Breast epithelium (tissue), 4 donors: ENCODE results near the gene KMO. TPM values are rescaled to one million over a fixed set of nuclear protein-coding genes. Genes with fewer than 3 reads are reported as not detected.

ENCODE experiments used
- DNase-seq, 2 donors: peaks; one replicate each; pipeline ENCODE4 v3.0.0-alpha.2; 2019; ENCODE audit warnings: low spot score in 2 of 2
- H3K27ac ChIP-seq, 2 donors: fragments of 200-600 bp; sonication (generic) in 1 of 2; one replicate each; pipeline ENCODE4 v1.5.1; 2016 to 2019; ENCODE audit warnings: mild to moderate bottlenecking in 1 of 2
- H3K27me3 ChIP-seq, 2 donors: fragments of 200-600 bp; sonication (generic) in 1 of 2; one replicate each; pipeline versions ENCODE4 v1.5.1 to v1.6.0; 2017 to 2019; ENCODE audit warnings: control low read depth in 1 of 2, mild to moderate bottlenecking in 1 of 2
- H3K36me3 ChIP-seq: fragments of 200-600 bp; one replicate; pipeline ENCODE4 v1.5.1; 2019
- H3K4me1 ChIP-seq, 2 donors: fragments of 200-600 bp; sonication (generic); one replicate each; pipeline ENCODE4 v1.5.1; 2016 to 2019; ENCODE audit warnings: control low read depth in 1 of 2
- H3K4me3 ChIP-seq, 3 donors: fragments of 200-600 bp; sonication (generic); 1 replicate in 2 of 3; 2 replicates in 1 of 3; pipeline ENCODE4 v1.5.1; 2016 to 2019; ENCODE audit warnings: mild to moderate bottlenecking in 3 of 3, moderate library complexity in 2 of 3
- H3K9me3 ChIP-seq, 2 donors: fragments of 200-600 bp; sonication (generic) in 1 of 2; one replicate each; pipeline ENCODE4 v1.5.1; 2016 to 2019; ENCODE audit warnings: control low read depth in 1 of 2
- POLR2A ChIP-seq: fragments of 450-650 bp; IDR thresholded peaks from one replicate; pipeline ENCODE4 v1.6.1; 2016; ENCODE audit warnings: antibody characterized with exemption, mild to moderate bottlenecking, moderate library complexity
- POLR2AphosphoS5 ChIP-seq, 3 donors: sonication (generic); formaldehyde crosslinking; IDR thresholded peaks; one replicate each; pipeline ENCODE4 v1.6.1; 2017; ENCODE audit warnings: antibody characterized with exemption in 3 of 3
- intact Hi-C: fragments of 100-400 bp; cut with DNase I; formaldehyde crosslinking; loops from one replicate; pipeline ENCODE4 v1.15.1; 2023; ENCODE audit warnings: low total_unique reads
- total RNA-seq, 3 donors: library from RNA; depleted of rRNA; stranded (reverse); fragments of >200 nt; gene quantifications; one replicate each; pipeline ENCODE4 v1.1.0, GENCODE V29; 2016
- TF ChIP-seq, protein P1 (sequence below), 3 donors: fragments of 450-650 bp; IDR thresholded peaks; one replicate each; pipeline ENCODE4 v1.5.1; 2016 to 2017; ENCODE audit warnings: antibody characterized with exemption in 3 of 3, mild to moderate bottlenecking in 3 of 3, moderate library complexity in 3 of 3

Gene KMO
- total RNA-seq, 3 donors from 2014 or later, result 1.1 to 4.3 (median 1.9) TPM

DNA sequence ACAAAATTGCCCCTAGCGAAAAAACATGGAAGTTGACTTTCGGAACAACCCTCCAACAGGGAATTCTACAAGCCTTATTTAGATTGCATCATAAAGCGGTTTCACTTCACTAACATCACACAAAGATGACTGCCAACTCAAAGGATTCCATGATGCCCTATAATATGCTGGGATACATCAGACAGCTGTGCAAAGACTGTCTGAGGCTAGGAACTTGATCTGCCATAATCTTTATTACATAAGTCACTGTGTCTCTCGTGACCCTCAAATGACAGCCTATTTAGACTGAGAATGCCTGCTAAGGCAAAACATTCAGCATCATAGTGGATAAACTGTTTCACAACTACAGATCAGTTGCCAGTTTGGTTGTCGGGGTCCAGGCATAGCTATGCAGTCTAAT, 36.4 kb upstream of the KMO start:
- H3K4me3 ChIP-seq, result no peak overlapping the region
- intact Hi-C loops, result no loop called here
- no peak overlapping the region for H3K27ac ChIP-seq
- H3K27me3 ChIP-seq, result no peaks in the 10 kb centered on the region
- H3K4me1 ChIP-seq, result no peaks in the 10 kb centered on the region
- TF ChIP-seq, protein P1, sequence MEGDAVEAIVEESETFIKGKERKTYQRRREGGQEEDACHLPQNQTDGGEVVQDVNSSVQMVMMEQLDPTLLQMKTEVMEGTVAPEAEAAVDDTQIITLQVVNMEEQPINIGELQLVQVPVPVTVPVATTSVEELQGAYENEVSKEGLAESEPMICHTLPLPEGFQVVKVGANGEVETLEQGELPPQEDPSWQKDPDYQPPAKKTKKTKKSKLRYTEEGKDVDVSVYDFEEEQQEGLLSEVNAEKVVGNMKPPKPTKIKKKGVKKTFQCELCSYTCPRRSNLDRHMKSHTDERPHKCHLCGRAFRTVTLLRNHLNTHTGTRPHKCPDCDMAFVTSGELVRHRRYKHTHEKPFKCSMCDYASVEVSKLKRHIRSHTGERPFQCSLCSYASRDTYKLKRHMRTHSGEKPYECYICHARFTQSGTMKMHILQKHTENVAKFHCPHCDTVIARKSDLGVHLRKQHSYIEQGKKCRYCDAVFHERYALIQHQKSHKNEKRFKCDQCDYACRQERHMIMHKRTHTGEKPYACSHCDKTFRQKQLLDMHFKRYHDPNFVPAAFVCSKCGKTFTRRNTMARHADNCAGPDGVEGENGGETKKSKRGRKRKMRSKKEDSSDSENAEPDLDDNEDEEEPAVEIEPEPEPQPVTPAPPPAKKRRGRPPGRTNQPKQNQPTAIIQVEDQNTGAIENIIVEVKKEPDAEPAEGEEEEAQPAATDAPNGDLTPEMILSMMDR (IDR thresholded peaks at IDR 0.05), result no peak
- TF ChIP-seq POLR2AphosphoS5 (IDR thresholded peaks at IDR 0.05) (no peak), POLR2A (no peak)
- no peaks in the 10 kb centered on the region for H3K9me3 ChIP-seq
- DNase-seq, result no peak
- H3K36me3 ChIP-seq, result no peaks in the 10 kb centered on the region

DNA sequence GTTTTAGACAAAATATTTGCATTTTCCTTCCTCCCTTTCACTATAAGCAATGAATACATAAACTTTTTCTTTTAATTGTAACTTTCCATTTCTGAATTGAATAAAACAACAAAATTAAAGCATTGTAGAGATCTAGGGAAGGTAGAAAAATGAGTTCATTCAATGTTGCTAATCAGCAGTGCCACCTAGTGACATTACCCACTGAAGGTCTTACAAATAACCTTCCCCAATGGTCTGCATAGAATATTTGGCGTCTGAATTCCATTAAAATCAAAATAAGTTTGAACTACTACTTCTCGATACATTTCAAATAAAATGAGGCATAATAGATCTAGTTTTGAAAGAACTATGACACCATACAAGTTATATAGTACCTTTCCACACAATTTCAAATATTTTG, 32.3 kb upstream of the KMO start:
- Histone ChIP-seq H3K9me3 (no peaks in the 10 kb centered on the region), H3K27me3 (no peaks in the 10 kb centered on the region), H3K4me3 (no peak overlapping the region), H3K4me1 (no peaks in the 10 kb centered on the region), H3K27ac (no peak overlapping the region), H3K36me3 (peaks cover 3% of the 10 kb centered on the region)
- no peak for DNase-seq
- TF ChIP-seq POLR2AphosphoS5 (IDR thresholded peaks at IDR 0.05), result no peak
- TF ChIP-seq, protein P1 (IDR thresholded peaks at IDR 0.05), result no peak
- no peak for TF ChIP-seq POLR2A
- intact Hi-C loops, result no loop called here

DNA sequence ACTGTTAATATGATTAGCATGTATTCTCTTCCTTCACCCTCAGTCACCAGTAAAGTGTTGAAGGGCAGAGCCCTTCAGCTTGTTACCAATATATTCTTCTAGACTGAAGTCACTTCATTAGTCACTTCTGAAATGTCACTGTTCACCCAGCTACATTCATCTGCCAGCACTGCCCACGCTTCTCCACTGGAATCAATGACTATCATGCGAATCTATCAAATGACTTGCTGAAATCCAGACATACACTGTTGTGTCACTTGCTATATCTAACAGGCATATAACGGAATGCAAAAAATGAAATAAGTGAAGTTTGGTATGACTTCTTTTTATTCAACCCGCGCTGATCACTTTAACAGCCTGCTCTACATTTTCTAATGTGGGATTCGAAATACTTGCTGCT, 28.7 kb upstream of the KMO start:
- intact Hi-C loops, result no loop called here

DNA sequence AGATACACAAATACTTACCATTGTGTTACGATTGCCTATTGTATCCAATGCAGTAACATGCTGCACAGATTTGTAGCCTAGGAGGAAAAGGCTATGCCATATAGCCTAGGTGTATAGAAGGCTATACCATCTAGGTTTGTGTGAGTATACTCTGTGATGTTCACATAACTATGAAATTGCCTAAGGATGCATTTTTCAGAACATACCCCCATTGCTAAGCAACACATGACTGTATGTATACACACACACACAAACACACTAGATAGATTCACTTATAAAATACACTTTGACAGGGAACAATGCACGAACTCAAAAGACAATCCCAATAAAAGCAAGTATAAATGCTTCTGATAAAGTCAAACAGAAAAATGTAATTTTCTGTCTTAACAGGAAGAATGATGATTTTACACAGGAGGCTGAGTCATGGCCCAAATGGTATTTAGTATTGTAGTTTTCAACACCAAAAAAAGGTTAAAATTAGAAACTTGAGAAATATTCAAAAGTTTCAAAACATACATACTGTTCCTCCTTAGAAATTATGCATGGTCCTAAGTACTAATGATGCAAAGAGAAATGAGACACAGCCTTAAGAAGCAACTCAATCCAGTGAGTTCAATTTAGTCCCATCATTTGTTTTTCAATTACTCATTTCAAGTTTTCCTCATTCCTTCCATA, 24.9 kb upstream of the KMO start:
- no peaks in the 10 kb centered on the region for H3K4me1 ChIP-seq
- TF ChIP-seq, protein P1 (IDR thresholded peaks at IDR 0.05), result no peak
- no peak for TF ChIP-seq POLR2A
- no peak for TF ChIP-seq POLR2AphosphoS5 (IDR thresholded peaks at IDR 0.05)

More for the DNA sequence above, 28.7 kb upstream of the KMO start:
- Histone ChIP-seq H3K36me3 (peaks cover 3% of the 10 kb centered on the region), H3K27me3 (no peaks in the 10 kb centered on the region), H3K4me3 (no peak overlapping the region), H3K4me1 (no peaks in the 10 kb centered on the region), H3K27ac (no peak overlapping the region), H3K9me3 (no peaks in the 10 kb centered on the region)
- TF ChIP-seq POLR2AphosphoS5 (IDR thresholded peaks at IDR 0.05), result no peak
- TF ChIP-seq, protein P1 (IDR thresholded peaks at IDR 0.05), result no peak
- no peak for TF ChIP-seq POLR2A
- DNase-seq, result no peak

DNA sequence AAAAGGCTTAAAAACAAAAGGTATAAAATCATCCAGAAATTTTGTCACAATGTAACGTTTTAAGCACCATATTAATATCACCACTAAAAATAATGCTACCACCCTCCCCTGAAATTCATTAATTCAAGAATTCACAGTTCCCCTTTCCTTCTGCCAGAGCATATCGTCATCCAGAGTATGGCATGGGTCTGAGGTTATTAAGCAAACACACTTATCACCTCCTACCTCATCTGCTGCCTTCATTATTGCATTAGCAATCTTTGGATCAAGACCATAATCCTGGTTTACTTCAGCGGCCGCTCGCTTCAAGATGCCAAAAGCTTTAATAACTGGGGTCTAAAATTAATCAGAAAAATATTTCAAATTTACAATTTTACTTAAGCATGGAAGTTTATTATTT, 18.8 kb upstream of the KMO start:
- Histone ChIP-seq H3K4me3 (no peak overlapping the region), H3K27ac (no peak overlapping the region), H3K36me3 (peaks cover 7% of the 10 kb centered on the region), H3K27me3 (no peaks in the 10 kb centered on the region), H3K4me1 (no peaks in the 10 kb centered on the region), H3K9me3 (no peaks in the 10 kb centered on the region)
- TF ChIP-seq, protein P1 (IDR thresholded peaks at IDR 0.05), result no peak
- no peak for TF ChIP-seq POLR2AphosphoS5 (IDR thresholded peaks at IDR 0.05)
- TF ChIP-seq POLR2A, result no peak
- no peak for DNase-seq
- intact Hi-C loops, result no loop called here

More for the DNA sequence above, 24.9 kb upstream of the KMO start:
- H3K36me3 ChIP-seq, result peaks cover 7% of the 10 kb centered on the region
- no peak overlapping the region for H3K4me3 ChIP-seq
- intact Hi-C loops, result no loop called here
- no peak overlapping the region for H3K27ac ChIP-seq
- no peaks in the 10 kb centered on the region for H3K9me3 ChIP-seq
- no peaks in the 10 kb centered on the region for H3K27me3 ChIP-seq
- no peak for DNase-seq
